IMR-90 (cell line): Measurements from ENCODE around the gene DCLRE1B.

Experiments used
- BHLHE40 ChIP-seq: fragments of 150-350 bp; IDR thresholded peaks from 2 replicates; pipeline ENCODE4 v1.6.1; 2016; ENCODE audit warnings: mild to moderate bottlenecking, low read depth, low read length
- CEBPB ChIP-seq: IDR thresholded peaks from 2 replicates; pipeline ENCODE4 v1.6.1; 2012; ENCODE audit warnings: low read depth, low read length, improper control_type of control experiment
- CTCF ChIP-seq: conservative IDR thresholded peaks from 2 replicates; pipeline ENCODE4 v1.5.1; 2012; ENCODE audit warnings: mild to moderate bottlenecking, low read depth, low read length, improper control_type of control experiment
- RFX5 ChIP-seq: IDR thresholded peaks from 2 replicates; pipeline ENCODE4 v1.8.0; 2012; ENCODE audit warnings: low read depth, mild to moderate bottlenecking, low read length, moderate library complexity
- SMC3 ChIP-seq: fragments of 150-350 bp; IDR thresholded peaks from 2 replicates; pipeline ENCODE4 v1.6.1; 2016; ENCODE audit warnings: low read depth, mild to moderate bottlenecking, antibody characterized with exemption, low read length, moderate library complexity

- TF ChIP-seq CTCF (no peak), SMC3 (no peak), BHLHE40 (no peak), CEBPB (no peak), RFX5 (no peak)
These were observed 46.6 kb downstream of the DCLRE1B start for GRCh38 chr1:113951719-113952118.
